GM19452 (cell line): Measurements from ENCODE around the gene NDUFB3.
A peak's percentile ranks its signal among the peaks of the same experiment; 100 is the strongest.
"Not testable (repeated sequence)": the region's sequence is repeated elsewhere in the genome, so short reads cannot be mapped to it uniquely, and the experiment has no call there.

Experiments
- ATAC-seq: cut with Tn5 transposase; IDR thresholded peaks from one replicate; pipeline ENCODE4 v1.9.1; 2021; ENCODE audit not compliant: unreplicated experiment

The NDUFB3 gene

GRCh38 chr2:201090574-201090973 is 18.8 kb downstream of the NDUFB3 start:
- no peak for ATAC-seq

- ATAC-seq: no peak
Measured at GRCh38 chr2:201093573-201093972, 21.8 kb downstream of the NDUFB3 start.

GRCh38 chr2:201100497-201100896 is 28.7 kb downstream of the NDUFB3 start:
- ATAC-seq: no peak

GRCh38 chr2:201105759-201106158 is 34.0 kb downstream of the NDUFB3 start:
- no peak for ATAC-seq

- no peak for ATAC-seq
Measured at GRCh38 chr2:201107624-201108023, 35.8 kb downstream of the NDUFB3 start.

GRCh38 chr2:201108341-201108740 is 36.5 kb downstream of the NDUFB3 start:
- no peak for ATAC-seq

GRCh38 chr2:201109186-201109585 is 37.4 kb downstream of the NDUFB3 start:
- no peak for ATAC-seq

- no peak for ATAC-seq
Measured at GRCh38 chr2:201110615-201111014, 38.8 kb downstream of the NDUFB3 start.

GRCh38 chr2:201111096-201111495 is 39.3 kb downstream of the NDUFB3 start:
- ATAC-seq: no peak

GRCh38 chr2:201114350-201114749 is 42.5 kb downstream of the NDUFB3 start:
- no peak for ATAC-seq

GRCh38 chr2:201114846-201115245 is 43.0 kb downstream of the NDUFB3 start:
- ATAC-seq: no peak

GRCh38 chr2:201116115-201116958 is 44.5 kb downstream of the NDUFB3 start, which contains the start of gene CFLAR:
Gene CFLAR (plus strand): TSS chr2:201116164. CDS start chr2:201129866, 13,702 bp downstream.
- ATAC-seq: peak; percentile 36

GRCh38 chr2:201116959-201117734 is 45.3 kb downstream of the NDUFB3 start:
- no peak for ATAC-seq

GRCh38 chr2:201117735-201118094 is 45.9 kb downstream of the NDUFB3 start:
- ATAC-seq: not testable (repeated sequence)

- peak; percentile 43 for ATAC-seq
Measured at GRCh38 chr2:201118121-201118960, 46.5 kb downstream of the NDUFB3 start.

GRCh38 chr2:201118961-201119854 is 47.4 kb downstream of the NDUFB3 start:
- ATAC-seq: no peak

- ATAC-seq: no peak
Measured at GRCh38 chr2:201122276-201122675, 50.5 kb downstream of the NDUFB3 start.

GRCh38 chr2:201126308-201127151 is 54.7 kb downstream of the NDUFB3 start:
- peak; percentile 15 for ATAC-seq

GRCh38 chr2:201127152-201127511 is 55.3 kb downstream of the NDUFB3 start:
- no peak for ATAC-seq
